Retinal pigment epithelial cell (primary cell): ENCODE results near the gene ILF3.

Source experiments
- DNase-seq: peaks from one replicate; pipeline ENCODE4 v3.0.0-alpha.2; 2010; ENCODE audit warnings: low read depth
- H3K4me3 ChIP-seq: 2 replicates; pipeline ENCODE4 v1.5.1; 2011; ENCODE audit warnings: mild to moderate bottlenecking, low read length, control low read depth, moderate library complexity
- CTCF ChIP-seq: conservative IDR thresholded peaks from 2 replicates; pipeline ENCODE4 v1.5.1; 2011; ENCODE audit warnings: low read depth, low read length, control low read depth, inconsistent platforms

The ILF3 gene

GRCh38 chr19:10653732-10654609 is at the start of gene ILF3:
ILF3 (plus strand) TSS chr19:10654346; CDS start chr19:10670606, 16,260 bp downstream.
- H3K4me3 ChIP-seq, result peak within 1 kb of the TSS; percentile 96
- peak; percentile 100 for DNase-seq
- TF ChIP-seq CTCF, result no peak

- no peak for TF ChIP-seq CTCF
- no peak overlapping the region for H3K4me3 ChIP-seq
These were observed 49.6 kb upstream of the ILF3 start for GRCh38 chr19:10604460-10604980.

GRCh38 chr19:10611907-10612306 is 42.2 kb upstream of the ILF3 start:
- no peak overlapping the region for H3K4me3 ChIP-seq
- no peak for TF ChIP-seq CTCF
- no peak for DNase-seq

More at GRCh38 chr19:10604460-10604980, 49.6 kb upstream of the ILF3 start:
- DNase-seq, result no peak

- no peak for TF ChIP-seq CTCF
- no peak overlapping the region for H3K4me3 ChIP-seq
- no peak for DNase-seq
These were observed 41.5 kb upstream of the ILF3 start for GRCh38 chr19:10612499-10613119.

- no peak overlapping the region for H3K4me3 ChIP-seq
- no peak for TF ChIP-seq CTCF
- no peak for DNase-seq
These were observed 38.6 kb upstream of the ILF3 start for GRCh38 chr19:10615429-10616023.

GRCh38 chr19:10617409-10618121 is 36.6 kb upstream of the ILF3 start:
- H3K4me3 ChIP-seq, result no peak overlapping the region
- TF ChIP-seq CTCF, result no peak
- DNase-seq, result no peak
